Type B pancreatic cell (in vitro differentiated cells): ENCODE measurements around the gene ARHGEF25. TPM values are rescaled to one million over a fixed set of nuclear protein-coding genes. Genes with fewer than 3 reads are reported as not detected.

Experiments used
- DNase-seq: peaks from one replicate; pipeline ENCODE4 v3.0.0; 2021; ENCODE audit warnings: mixed read lengths; ENCODE audit not compliant: unreplicated experiment; ENCODE audit errors: extremely low spot score
- H3K27ac Mint-ChIP-seq: 2 replicates; pipeline ENCODE4 v1.8.0; 2021; ENCODE audit warnings: mild to moderate bottlenecking, mixed read lengths
- H3K27me3 Mint-ChIP-seq: 2 replicates; pipeline ENCODE4 v1.8.0; 2021; ENCODE audit warnings: mixed read lengths
- H3K36me3 Mint-ChIP-seq: 2 replicates; pipeline ENCODE4 v1.8.0; 2021; ENCODE audit warnings: mixed read lengths
- H3K4me1 Mint-ChIP-seq: one replicate; pipeline ENCODE4 v1.8.0; 2021; ENCODE audit warnings: mixed read lengths; ENCODE audit not compliant: unreplicated experiment
- H3K4me3 Mint-ChIP-seq: 2 replicates; pipeline ENCODE4 v1.8.0; 2021; ENCODE audit warnings: mild to moderate bottlenecking, mixed read lengths
- H3K9me3 Mint-ChIP-seq: 2 replicates; pipeline ENCODE4 v1.8.0; 2021; ENCODE audit warnings: mixed read lengths
- CTCF ChIP-seq: fragments of 200-600 bp; sonication (generic); conservative IDR thresholded peaks from 2 replicates; pipeline ENCODE4 v1.5.0; 2021; ENCODE audit warnings: antibody characterized with exemption, mild to moderate bottlenecking
- total RNA-seq: library from RNA; stranded (reverse); gene quantifications from 2 replicates; pipeline ENCODE4 v1.2.1, GENCODE V29; 2021; ENCODE audit warnings: low replicate concordance

ARHGEF25 gene
- total RNA-seq, 1 donor from 2014 or later, result 34.6 TPM

GRCh38 chr12:57592551-57593165 lies 18.6 kb upstream of the ARHGEF25 start:
- peak overlapping the region; percentile 92 for H3K27ac Mint-ChIP-seq
- no peak for TF ChIP-seq CTCF
- no peaks in the 10 kb centered on the region for H3K9me3 Mint-ChIP-seq
- peaks cover 8% of the 10 kb centered on the region for H3K36me3 Mint-ChIP-seq
- H3K4me3 Mint-ChIP-seq, result peak overlapping the region; percentile 95
- H3K4me1 Mint-ChIP-seq, result peaks cover 16% of the 10 kb centered on the region
- peaks cover 4% of the 10 kb centered on the region for H3K27me3 Mint-ChIP-seq
- no peak for DNase-seq

DNA sequence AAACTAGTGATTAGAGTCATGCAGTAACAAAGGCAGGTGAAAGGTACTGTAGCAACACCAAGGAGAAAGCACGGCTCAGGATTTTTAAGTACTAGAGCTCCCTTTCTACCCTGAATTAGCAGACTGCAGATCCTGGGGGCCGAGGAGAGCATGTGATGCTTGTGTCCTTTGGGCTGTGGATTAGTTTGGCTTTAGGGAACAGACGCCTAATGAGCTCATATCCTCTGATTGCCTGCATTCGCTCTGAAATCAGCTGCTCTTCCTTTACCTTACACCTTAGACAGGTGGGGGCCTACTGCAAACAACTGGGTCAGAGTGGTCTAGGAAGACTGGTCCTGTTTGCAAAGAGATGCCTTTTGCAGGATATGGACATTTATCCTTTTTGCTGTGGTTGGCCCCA lies 18.0 kb upstream of the ARHGEF25 start:
- no peak for DNase-seq

DNA sequence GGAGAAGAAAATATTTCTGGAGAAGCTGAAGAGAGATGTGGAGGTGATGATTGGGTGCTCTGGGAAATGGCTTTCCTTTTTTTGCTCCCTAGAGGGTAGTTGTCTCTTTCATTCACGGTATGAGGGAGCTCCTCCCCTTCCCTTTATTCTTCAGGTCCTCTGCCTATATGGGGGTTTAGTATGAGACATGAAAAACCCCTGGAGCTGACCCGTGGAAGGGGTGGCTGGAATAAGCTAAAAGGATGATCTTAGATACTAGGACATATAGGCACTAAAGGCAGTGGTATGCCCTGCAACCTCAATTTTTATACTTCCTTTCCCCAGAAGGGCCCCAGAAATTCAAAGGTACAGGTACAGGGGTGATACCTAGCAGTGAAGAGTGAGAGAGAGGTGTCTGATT lies 10.8 kb upstream of the ARHGEF25 start:
- H3K27me3 Mint-ChIP-seq, result no peaks in the 10 kb centered on the region
- TF ChIP-seq CTCF, result no peak
- H3K36me3 Mint-ChIP-seq, result peaks cover 31% of the 10 kb centered on the region
- peaks cover 15% of the 10 kb centered on the region for H3K4me1 Mint-ChIP-seq
- no peak overlapping the region for H3K27ac Mint-ChIP-seq
- DNase-seq, result no peak
- H3K4me3 Mint-ChIP-seq, result no peak overlapping the region
- no peaks in the 10 kb centered on the region for H3K9me3 Mint-ChIP-seq

More for the DNA sequence above, 18.0 kb upstream of the ARHGEF25 start:
- peaks cover 16% of the 10 kb centered on the region for H3K4me1 Mint-ChIP-seq
- H3K9me3 Mint-ChIP-seq, result no peaks in the 10 kb centered on the region
- peak overlapping the region; percentile 95 for H3K4me3 Mint-ChIP-seq
- no peak for TF ChIP-seq CTCF
- no peak overlapping the region for H3K27ac Mint-ChIP-seq
- H3K36me3 Mint-ChIP-seq, result peaks cover 10% of the 10 kb centered on the region
- H3K27me3 Mint-ChIP-seq, result peaks cover 4% of the 10 kb centered on the region

DNA sequence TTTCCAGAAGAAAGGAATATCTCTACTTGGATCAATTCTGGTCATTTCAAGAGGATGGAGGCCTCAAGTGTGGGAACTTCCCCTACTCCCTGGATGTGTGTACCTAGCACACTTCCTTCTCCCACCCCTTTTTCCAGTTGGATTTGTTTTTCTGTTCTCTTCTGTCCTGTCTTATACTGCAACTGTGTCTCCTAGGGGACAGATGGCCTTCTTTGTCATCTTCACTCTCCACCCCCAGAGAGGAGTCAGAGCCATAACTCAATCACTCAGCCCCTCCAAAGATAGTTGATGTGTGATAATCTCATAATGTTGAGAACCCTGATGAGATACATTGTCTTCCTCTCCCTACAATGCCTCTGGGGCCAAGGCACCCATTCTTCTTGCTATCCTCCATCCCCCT lies 8.7 kb upstream of the ARHGEF25 start:
- peaks cover 26% of the 10 kb centered on the region for H3K36me3 Mint-ChIP-seq
- H3K4me1 Mint-ChIP-seq, result peaks cover 21% of the 10 kb centered on the region
- H3K4me3 Mint-ChIP-seq, result no peak overlapping the region
- no peak for DNase-seq
- H3K27me3 Mint-ChIP-seq, result no peaks in the 10 kb centered on the region
- TF ChIP-seq CTCF, result no peak
- no peaks in the 10 kb centered on the region for H3K9me3 Mint-ChIP-seq
- no peak overlapping the region for H3K27ac Mint-ChIP-seq

DNA sequence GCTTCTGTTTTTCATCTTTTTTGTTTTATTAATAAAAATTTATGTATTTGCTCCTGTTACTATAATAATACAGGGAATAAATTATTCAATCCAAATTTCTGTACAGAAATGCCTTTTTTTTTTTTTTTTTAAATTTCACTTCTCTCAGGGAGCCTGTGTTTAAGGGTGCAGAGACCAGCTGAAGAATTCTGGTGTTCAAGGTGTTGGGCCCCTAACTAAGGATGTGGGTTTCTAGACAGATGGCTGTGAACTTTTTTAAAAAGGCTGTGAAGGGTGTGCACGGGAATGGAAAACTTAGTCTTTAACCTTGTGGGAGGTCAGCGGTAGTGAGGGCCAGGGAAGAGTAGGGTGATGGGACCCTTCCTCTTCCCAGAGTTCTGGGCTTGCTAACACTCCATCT lies 7.9 kb upstream of the ARHGEF25 start:
- DNase-seq, result no peak
- Mint-ChIP-seq H3K36me3 (peaks cover 25% of the 10 kb centered on the region), H3K27ac (peak overlapping the region; percentile 88)

More for the DNA sequence above, 7.9 kb upstream of the ARHGEF25 start:
- no peaks in the 10 kb centered on the region for H3K9me3 Mint-ChIP-seq
- no peaks in the 10 kb centered on the region for H3K27me3 Mint-ChIP-seq
- H3K4me1 Mint-ChIP-seq, result peaks cover 21% of the 10 kb centered on the region
- peak overlapping the region; percentile 91 for H3K4me3 Mint-ChIP-seq
- no peak for TF ChIP-seq CTCF
